WERI-Rb-1 (cell line): ENCODE measurements around the gene TEN1.
"Not testable (repeated sequence)": the region's sequence is repeated elsewhere in the genome, so short reads cannot be mapped to it uniquely, and the experiment has no call there.

ENCODE experiments used
- DNase-seq: peaks from one replicate; pipeline ENCODE4 v3.0.0-alpha.2; 2020
- H3K27ac ChIP-seq: fragments of 250-450 bp; sonication (Bioruptor Pico); 2 replicates; pipeline ENCODE4 v1.5.1; 2020; ENCODE audit warnings: mild to moderate bottlenecking, moderate library complexity
- H3K27me3 ChIP-seq: fragments of 250-450 bp; sonication (Bioruptor Pico); 2 replicates; pipeline ENCODE4 v1.5.1; 2021; ENCODE audit warnings: mild to moderate bottlenecking, low read depth, moderate library complexity; ENCODE audit not compliant: insufficient read depth, severe bottlenecking
- H3K36me3 ChIP-seq: fragments of 250-450 bp; sonication (Bioruptor Pico); 2 replicates; pipeline ENCODE4 v1.5.1; 2020; ENCODE audit warnings: mild to moderate bottlenecking, moderate library complexity
- H3K4me3 ChIP-seq: 2 replicates; pipeline ENCODE4 v1.5.1; 2011; ENCODE audit warnings: low read depth, mild to moderate bottlenecking, control low read depth, low read length
- H3K9me3 ChIP-seq: fragments of 250-450 bp; sonication (Bioruptor Pico); 2 replicates; pipeline ENCODE4 v1.5.1; 2021; ENCODE audit warnings: mild to moderate bottlenecking, moderate library complexity; ENCODE audit not compliant: severe bottlenecking
- CTCF ChIP-seq: IDR thresholded peaks from 2 replicates; pipeline ENCODE4 v1.5.1; 2011; ENCODE audit warnings: low read depth, mild to moderate bottlenecking, control low read depth, inconsistent platforms, low read length

Gene TEN1

DNA sequence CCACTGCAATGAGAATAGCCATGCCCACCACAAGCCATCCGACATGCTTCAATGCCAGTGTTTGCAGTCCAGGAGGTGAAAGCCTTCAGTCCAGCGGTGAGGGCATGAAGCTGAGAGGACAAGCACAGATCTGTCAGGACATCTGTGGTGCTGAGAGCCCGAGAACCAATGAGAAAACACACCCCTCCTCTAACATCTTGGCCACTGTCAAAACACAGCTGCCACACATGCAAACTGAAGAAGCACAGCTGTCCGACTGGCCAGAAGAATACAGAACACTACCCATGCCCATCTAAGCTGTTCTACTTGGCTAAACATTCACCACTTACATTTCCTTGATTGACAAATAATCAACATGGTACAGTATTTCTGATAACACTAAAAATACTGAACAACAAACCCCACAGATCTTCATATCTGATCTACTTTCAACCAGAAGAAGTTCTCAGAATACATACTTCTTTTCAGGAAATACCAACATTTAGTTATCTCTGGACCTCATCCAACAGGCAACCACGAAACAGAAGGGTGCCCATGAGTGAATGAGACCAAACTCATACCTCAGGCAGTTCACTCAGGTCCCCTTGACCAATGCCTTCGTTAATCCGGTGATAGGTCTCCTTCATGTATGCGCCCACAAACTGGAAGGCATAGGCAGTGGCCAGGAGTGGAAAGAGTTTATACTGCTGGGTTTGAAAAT, 28.0 kb upstream of the TEN1 start:
- H3K27me3 ChIP-seq, result no peaks in the 10 kb centered on the region
- no peak for DNase-seq
- TF ChIP-seq CTCF, result no peak
- no peaks in the 10 kb centered on the region for H3K9me3 ChIP-seq
- H3K27ac ChIP-seq, result no peak overlapping the region
- no peak overlapping the region for H3K4me3 ChIP-seq
- peaks cover 83% of the 10 kb centered on the region for H3K36me3 ChIP-seq

DNA sequence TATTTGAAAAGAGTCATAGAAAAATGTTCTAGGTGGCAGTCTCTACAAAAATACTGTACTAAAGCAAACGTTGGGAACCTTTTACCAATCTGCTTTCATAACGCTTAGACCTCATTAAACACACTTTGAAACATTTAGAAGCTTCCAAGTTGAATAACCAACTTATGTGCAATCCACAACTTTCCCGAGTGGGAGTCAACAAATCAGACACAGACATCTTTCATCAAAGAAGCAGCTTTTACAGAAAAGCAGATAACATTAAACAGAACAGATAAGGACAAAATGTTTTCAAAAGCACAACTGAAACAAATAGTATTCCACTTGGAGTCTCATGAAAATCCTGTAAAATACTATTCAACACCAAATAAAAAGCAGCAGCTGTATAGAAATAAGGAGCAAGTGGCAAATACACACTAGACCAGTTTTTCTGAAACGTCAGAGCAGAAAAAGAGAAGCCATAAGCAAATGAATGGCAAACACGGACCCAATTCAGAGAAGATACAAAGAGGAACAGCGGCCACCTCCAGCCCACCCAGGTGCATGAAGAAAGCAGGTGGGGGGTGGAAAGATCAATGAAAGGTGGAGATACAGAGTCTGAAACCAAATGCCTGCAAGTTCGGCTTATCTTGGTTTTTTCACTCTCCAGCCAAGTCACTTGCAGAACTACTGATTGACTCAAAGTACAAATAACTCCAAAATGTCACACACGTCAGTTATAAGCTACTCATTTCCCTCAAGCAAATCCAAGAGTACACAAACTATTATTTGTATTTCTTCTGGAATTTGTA, 19.8 kb upstream of the TEN1 start:
- DNase-seq, result no peak
- no peaks in the 10 kb centered on the region for H3K9me3 ChIP-seq
- peaks cover 36% of the 10 kb centered on the region for H3K36me3 ChIP-seq
- no peak overlapping the region for H3K4me3 ChIP-seq
- TF ChIP-seq CTCF, result no peak
- no peaks in the 10 kb centered on the region for H3K27me3 ChIP-seq
- H3K27ac ChIP-seq, result no peak overlapping the region

GRCh38 chr17:75959839-75960511, 19.1 kb upstream of the TEN1 start:
- no peaks in the 10 kb centered on the region for H3K9me3 ChIP-seq
- no peak for TF ChIP-seq CTCF
- no peak for DNase-seq
- no peak overlapping the region for H3K4me3 ChIP-seq
- no peaks in the 10 kb centered on the region for H3K27me3 ChIP-seq
- H3K27ac ChIP-seq, result no peak overlapping the region
- H3K36me3 ChIP-seq, result peaks cover 32% of the 10 kb centered on the region

- no peak for TF ChIP-seq CTCF
- no peak overlapping the region for H3K27ac ChIP-seq
- peaks cover 23% of the 10 kb centered on the region for H3K36me3 ChIP-seq
- H3K27me3 ChIP-seq, result no peaks in the 10 kb centered on the region
- no peaks in the 10 kb centered on the region for H3K9me3 ChIP-seq
- no peak overlapping the region for H3K4me3 ChIP-seq
- DNase-seq, result no peak
These were observed 13.6 kb upstream of the TEN1 start for GRCh38 chr17:75965468-75965867.

DNA sequence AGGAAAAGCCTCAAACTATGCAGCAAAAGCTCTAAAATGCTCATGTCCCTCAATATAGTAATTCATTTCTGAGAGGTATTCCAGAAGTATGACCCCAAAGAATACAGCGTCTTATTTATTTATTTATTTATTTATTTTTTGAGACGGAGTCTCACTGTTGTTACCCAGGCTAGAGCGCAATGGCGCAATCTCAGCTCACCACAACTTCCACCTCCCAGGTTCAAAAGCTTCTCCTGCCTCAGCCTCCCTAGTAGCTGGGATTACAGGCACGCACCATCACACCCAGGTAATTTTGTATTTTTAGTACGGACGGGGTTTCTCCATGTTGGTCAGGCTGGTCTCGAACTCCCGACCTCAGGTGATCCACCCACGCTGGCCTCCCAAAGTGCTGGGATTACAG, 10.0 kb upstream of the TEN1 start:
- H3K27me3 ChIP-seq, H3K4me3 ChIP-seq, DNase-seq, H3K9me3 ChIP-seq, H3K27ac ChIP-seq: not testable (repeated sequence)
- peaks cover 44% of the 10 kb centered on the region for H3K36me3 ChIP-seq

- H3K9me3 ChIP-seq, result no peaks in the 10 kb centered on the region
- no peak for TF ChIP-seq CTCF
- peaks cover 49% of the 10 kb centered on the region for H3K36me3 ChIP-seq
- no peaks in the 10 kb centered on the region for H3K27me3 ChIP-seq
- no peak overlapping the region for H3K27ac ChIP-seq
- no peak overlapping the region for H3K4me3 ChIP-seq
- DNase-seq, result no peak
These were observed 9.0 kb upstream of the TEN1 start for GRCh38 chr17:75970011-75970523.
